Fibroblast of mammary gland (primary cell): ENCODE measurements around the gene SPTB.

ENCODE experiments used
- DNase-seq: peaks from one replicate; pipeline ENCODE4 v3.0.0-alpha.2; 2010; ENCODE audit warnings: low read depth
- H3K4me3 ChIP-seq: 2 replicates; pipeline ENCODE4 v1.5.1; 2011; ENCODE audit warnings: low read depth, mild to moderate bottlenecking, low read length, moderate library complexity; ENCODE audit not compliant: control insufficient read depth
- CTCF ChIP-seq: conservative IDR thresholded peaks from 2 replicates; pipeline ENCODE4 v1.5.1; 2011; ENCODE audit warnings: low read depth, low read length, inconsistent platforms; ENCODE audit not compliant: control insufficient read depth, insufficient read depth

The SPTB gene

DNA sequence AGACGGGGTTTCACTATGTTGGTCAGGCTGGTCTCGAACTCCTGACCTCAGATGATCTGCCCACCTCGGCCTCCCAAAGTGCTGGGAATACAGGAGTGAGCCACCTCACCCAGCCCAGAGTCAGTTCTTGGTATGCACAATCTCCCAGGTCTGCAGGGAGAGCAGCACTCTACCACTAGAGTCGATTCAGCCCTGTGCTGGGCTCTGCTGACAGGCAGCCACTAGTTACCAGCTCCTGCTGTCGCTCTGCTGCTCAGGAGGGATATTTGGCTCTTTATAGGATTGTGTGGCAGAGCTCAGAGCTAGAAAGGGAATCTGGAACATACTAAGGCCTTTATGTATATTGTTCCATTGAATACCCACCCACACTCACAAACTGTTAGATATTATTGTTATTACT lies 44.3 kb downstream of the SPTB start:
- H3K4me3 ChIP-seq, result no peak overlapping the region
- TF ChIP-seq CTCF, result no peak
- DNase-seq, result no peak

DNA sequence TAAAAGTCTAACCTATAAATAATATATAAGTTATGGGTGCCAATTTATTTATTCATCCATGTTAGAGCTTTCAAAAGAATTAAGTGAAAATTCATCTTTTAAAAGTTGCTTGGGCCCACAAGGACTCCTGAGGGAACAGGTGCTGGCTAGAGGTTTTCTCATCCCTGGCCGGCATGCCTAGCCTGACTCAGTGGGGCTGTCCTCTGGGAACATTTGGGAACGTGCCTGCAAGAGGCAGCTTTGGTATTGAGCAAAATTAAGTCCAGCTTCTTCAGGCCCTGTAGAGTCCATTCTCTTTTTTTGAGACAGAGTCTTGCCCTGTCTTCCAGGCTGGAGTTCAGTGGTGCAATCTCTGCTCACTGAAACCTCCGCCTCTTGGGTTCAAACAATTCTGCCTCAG lies 44.7 kb downstream of the SPTB start:
- DNase-seq, result no peak
- H3K4me3 ChIP-seq, result no peak overlapping the region
- TF ChIP-seq CTCF, result no peak

- DNase-seq, result no peak
- H3K4me3 ChIP-seq, result no peak overlapping the region
- TF ChIP-seq CTCF, result no peak
Observed at GRCh38 chr14:64831419-64831818, 48.3 kb downstream of the SPTB start.

- DNase-seq, result no peak
- TF ChIP-seq CTCF, result no peak
- no peak overlapping the region for H3K4me3 ChIP-seq
Observed at GRCh38 chr14:64830961-64831360, 48.7 kb downstream of the SPTB start.

DNA sequence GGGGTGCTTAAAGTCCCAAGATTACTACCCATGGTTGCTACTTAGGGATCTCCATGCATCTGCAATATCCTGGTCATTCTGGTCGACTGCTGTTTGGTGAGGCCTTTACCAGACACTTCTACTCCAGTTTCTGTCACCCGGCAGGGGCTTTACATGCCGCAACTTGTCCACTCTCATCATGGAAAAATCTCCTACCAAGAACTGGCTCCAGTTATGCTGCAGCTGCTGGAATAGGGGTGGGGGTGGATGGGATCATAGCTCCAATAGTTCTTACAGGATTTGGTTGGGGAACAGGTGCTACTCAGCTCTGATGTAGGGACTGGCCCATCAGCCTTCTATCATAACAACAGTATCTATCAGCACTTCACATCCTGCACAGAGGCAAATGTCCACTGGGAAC lies 51.6 kb downstream of the SPTB start:
- DNase-seq, result no peak
- TF ChIP-seq CTCF, result no peak
- no peak overlapping the region for H3K4me3 ChIP-seq

- DNase-seq, result peak; percentile 65
- TF ChIP-seq CTCF, result no peak
- H3K4me3 ChIP-seq, result no peak overlapping the region
Observed at GRCh38 chr14:64826845-64827244, 52.9 kb downstream of the SPTB start.

DNA sequence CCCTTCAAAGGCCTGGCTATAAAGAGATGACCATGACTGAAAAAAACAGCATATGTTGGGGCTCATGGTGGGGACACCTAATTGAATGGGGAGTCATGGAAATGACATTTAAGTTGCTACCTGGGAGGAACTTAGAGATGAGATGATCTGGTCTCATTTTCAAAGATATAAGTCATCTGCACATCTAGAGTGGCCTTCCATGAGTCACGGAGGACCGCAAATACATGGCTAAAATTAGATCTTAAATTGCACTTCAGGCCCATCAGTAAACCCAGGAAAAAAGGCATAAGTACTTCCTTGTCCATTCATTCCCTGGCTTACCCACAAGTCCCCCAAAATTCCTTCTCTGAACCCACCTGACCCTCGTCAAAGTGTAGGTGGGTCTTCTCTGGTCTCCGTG lies 53.4 kb downstream of the SPTB start:
- H3K4me3 ChIP-seq, result no peak overlapping the region
- no peak for TF ChIP-seq CTCF
- no peak for DNase-seq
